HTR-8/SVneo (cell line): Measurements from ENCODE around the gene FSD2.
"Not testable (repeated sequence)": the region's sequence is repeated elsewhere in the genome, so short reads cannot be mapped to it uniquely, and the experiment has no call there.

Source experiments
- DNase-seq: peaks from one replicate; pipeline ENCODE4 v3.0.0; 2011; ENCODE audit warnings: low spot score, mixed read lengths; ENCODE audit not compliant: insufficient read length
- FAIRE-seq: peaks from 2 replicates; lab custom pipeline; 2011; peaks lifted over from hg19 to GRCh38; lab: Jason Lieb, UNC

Gene FSD2

GRCh38 chr15:82832601-82833361, 26.9 kb upstream of the FSD2 start:
- peak; percentile 78 for DNase-seq
- FAIRE-seq, result no peak

GRCh38 chr15:82831894-82832600, 26.2 kb upstream of the FSD2 start:
- FAIRE-seq, result no peak
- DNase-seq, result no peak

- no peak for FAIRE-seq
Observed at GRCh38 chr15:82830427-82831173, 24.7 kb upstream of the FSD2 start.

GRCh38 chr15:82829234-82829633, 23.4 kb upstream of the FSD2 start:
- no peak for DNase-seq
- FAIRE-seq, result no peak

More at GRCh38 chr15:82830427-82831173, 24.7 kb upstream of the FSD2 start:
- no peak for DNase-seq

GRCh38 chr15:82828075-82828474, 22.2 kb upstream of the FSD2 start:
- no peak for DNase-seq
- no peak for FAIRE-seq

GRCh38 chr15:82823049-82823448, 17.2 kb upstream of the FSD2 start:
- no peak for DNase-seq

GRCh38 chr15:82821851-82822250, 16.0 kb upstream of the FSD2 start:
- not testable (repeated sequence) for DNase-seq, FAIRE-seq

More at GRCh38 chr15:82823049-82823448, 17.2 kb upstream of the FSD2 start:
- FAIRE-seq, result no peak

- not testable (repeated sequence) for DNase-seq, FAIRE-seq
Observed at GRCh38 chr15:82821396-82821795, 15.5 kb upstream of the FSD2 start.

GRCh38 chr15:82820128-82820527, 14.3 kb upstream of the FSD2 start:
- FAIRE-seq, result no peak
- no peak for DNase-seq

GRCh38 chr15:82812994-82813393, 7.1 kb upstream of the FSD2 start:
- no peak for DNase-seq
- no peak for FAIRE-seq

GRCh38 chr15:82810890-82811426, 5.1 kb upstream of the FSD2 start:
- DNase-seq (no peak), FAIRE-seq (no peak)

- DNase-seq (no peak), FAIRE-seq (no peak)
Observed at GRCh38 chr15:82810061-82810889, 4.4 kb upstream of the FSD2 start.

GRCh38 chr15:82809308-82810060, 3.6 kb upstream of the FSD2 start, which contains the start of gene WHAMM:
Gene WHAMM (plus strand): TSS chr15:82809628. CDS start chr15:82809727, 99 bp downstream.
- peak; percentile 98 for DNase-seq
- no peak for FAIRE-seq

- no peak for DNase-seq
- no peak for FAIRE-seq
Observed at GRCh38 chr15:82808634-82809041, 2.8 kb upstream of the FSD2 start.

GRCh38 chr15:82807920-82808633, 2.2 kb upstream of the FSD2 start:
- no peak for DNase-seq
- no peak for FAIRE-seq

GRCh38 chr15:82804575-82804949, 1.3 kb downstream of the FSD2 start:
- DNase-seq (no peak), FAIRE-seq (no peak)

GRCh38 chr15:82803793-82804574, 1.9 kb downstream of the FSD2 start:
- DNase-seq (no peak), FAIRE-seq (no peak)

GRCh38 chr15:82802497-82802896, 3.4 kb downstream of the FSD2 start:
- DNase-seq (no peak), FAIRE-seq (no peak)
